ENCODE data around the gene TRMO. TPM values are rescaled to one million over a fixed set of nuclear protein-coding genes. Genes with fewer than 3 reads are reported as not detected.

TRMO gene
- total RNA-seq, 1 experiment from 2014 or later: 8.6 TPM

DNA sequence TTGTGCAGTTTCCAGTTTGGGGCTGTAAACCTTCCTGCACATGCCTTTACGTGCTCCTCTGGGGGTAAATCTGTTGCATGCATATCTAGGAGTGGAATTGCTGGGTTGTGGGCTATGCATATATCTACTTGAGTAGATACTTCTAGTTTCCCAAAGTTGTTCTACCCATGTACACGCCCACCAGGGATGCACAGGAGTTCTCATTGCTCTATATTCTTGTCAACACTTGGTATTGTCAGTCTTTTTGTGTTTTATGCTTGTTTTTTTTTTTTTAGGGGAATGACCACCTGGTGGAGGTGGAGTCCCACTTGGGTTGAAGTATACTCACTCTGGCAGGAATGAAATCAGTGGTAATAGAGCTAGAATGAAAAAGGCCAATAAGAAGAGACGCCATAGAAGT, 46.2 kb downstream of the TRMO start:
- no peak overlapping the region for H2AK5ac ChIP-seq (ENCODE audit: insufficient read length, low read length)
- H4K5ac ChIP-seq (ENCODE audit: insufficient read length, low read depth, low read length): no peak overlapping the region
- Mint-ChIP-seq H3K27me3 (ENCODE audit: low read depth) (peaks cover 51% of the 10 kb centered on the region), H3K9me3 (peaks cover 2 to 4% of the 10 kb centered on the region in 2 experiments; a peak in 2 of 5 replicates), H3K4me1 (peaks cover 8 to 9% of the 10 kb centered on the region in 2 experiments), H3K4me3 (no peak overlapping the region), H3K36me3 (ENCODE audit: insufficient read depth in 1 of 3, low read depth in 3 of 3) (no peaks in the 10 kb centered on the region; a peak in 1 of 7 replicates), H3K27ac (no peak overlapping the region)
- no peak overlapping the region for H3K23ac ChIP-seq (ENCODE audit: insufficient read length, low read depth, low read length)
- no peaks in the 10 kb centered on the region for H3K79me2 ChIP-seq (ENCODE audit: insufficient read depth, low read length)
- H3K23me2 ChIP-seq (ENCODE audit: insufficient read length, low read depth, low read length, poor library complexity, severe bottlenecking): no peaks in the 10 kb centered on the region
- WGBS (ENCODE audit: extremely low coverage, insufficient read length, low lambda C conversion rate): no CpG with 5 or more reads among the region's 3 CpGs
- no peak overlapping the region for H4K91ac ChIP-seq (ENCODE audit: insufficient read length, low read depth, low read length)
- H3T11ph ChIP-seq (ENCODE audit: low read length): no peak overlapping the region
- H3K4me1 ChIP-seq (ENCODE audit: insufficient read depth, low read length): no peaks in the 10 kb centered on the region; the same call in 1 of the 2 replicates
- H3K27me3 ChIP-seq (ENCODE audit: insufficient read depth, low read length): no peaks in the 10 kb centered on the region
- no peak for DNase-seq
- H3K18ac ChIP-seq (ENCODE audit: insufficient read length, low read depth, low read length): no peak overlapping the region
- H3K9ac ChIP-seq (ENCODE audit: extremely low read depth, insufficient read length, low read length): no peak overlapping the region
- H2BK12ac ChIP-seq (ENCODE audit: insufficient read length, low read depth, low read length): no peak overlapping the region
- H3K14ac ChIP-seq (ENCODE audit: insufficient read depth, low read length): no peak overlapping the region
- no peak overlapping the region for H3K27ac ChIP-seq (ENCODE audit: insufficient read length, low read depth, low read length)
- no peaks in the 10 kb centered on the region for H3K79me1 ChIP-seq (ENCODE audit: insufficient read depth, low read depth, low read length, poor library complexity, severe bottlenecking)
- H2BK5ac ChIP-seq (ENCODE audit: insufficient read length, low read length): no peak overlapping the region
- no peak overlapping the region for H3K56ac ChIP-seq (ENCODE audit: insufficient read length, low read depth, low read length)
- no peak overlapping the region for H3K4ac ChIP-seq (ENCODE audit: low read depth, low read length)
- no peaks in the 10 kb centered on the region for H3K9me3 ChIP-seq (ENCODE audit: control insufficient read depth, low read depth, low read length)
- H4K8ac ChIP-seq (replicated peaks; ENCODE audit: insufficient read length, low read depth, low read length): no peak overlapping the region
- no peak overlapping the region for H2BK15ac ChIP-seq (ENCODE audit: low read depth, low read length)
- H2AFZ ChIP-seq (ENCODE audit: low read length): no peak overlapping the region
- no peaks in the 10 kb centered on the region for H4K20me1 ChIP-seq (ENCODE audit: control insufficient read depth, insufficient read depth, insufficient read length)
- TF ChIP-seq, protein P1, sequence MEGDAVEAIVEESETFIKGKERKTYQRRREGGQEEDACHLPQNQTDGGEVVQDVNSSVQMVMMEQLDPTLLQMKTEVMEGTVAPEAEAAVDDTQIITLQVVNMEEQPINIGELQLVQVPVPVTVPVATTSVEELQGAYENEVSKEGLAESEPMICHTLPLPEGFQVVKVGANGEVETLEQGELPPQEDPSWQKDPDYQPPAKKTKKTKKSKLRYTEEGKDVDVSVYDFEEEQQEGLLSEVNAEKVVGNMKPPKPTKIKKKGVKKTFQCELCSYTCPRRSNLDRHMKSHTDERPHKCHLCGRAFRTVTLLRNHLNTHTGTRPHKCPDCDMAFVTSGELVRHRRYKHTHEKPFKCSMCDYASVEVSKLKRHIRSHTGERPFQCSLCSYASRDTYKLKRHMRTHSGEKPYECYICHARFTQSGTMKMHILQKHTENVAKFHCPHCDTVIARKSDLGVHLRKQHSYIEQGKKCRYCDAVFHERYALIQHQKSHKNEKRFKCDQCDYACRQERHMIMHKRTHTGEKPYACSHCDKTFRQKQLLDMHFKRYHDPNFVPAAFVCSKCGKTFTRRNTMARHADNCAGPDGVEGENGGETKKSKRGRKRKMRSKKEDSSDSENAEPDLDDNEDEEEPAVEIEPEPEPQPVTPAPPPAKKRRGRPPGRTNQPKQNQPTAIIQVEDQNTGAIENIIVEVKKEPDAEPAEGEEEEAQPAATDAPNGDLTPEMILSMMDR (conservative IDR thresholded peaks at IDR 0.05): no peak
- no peak overlapping the region for H2BK20ac ChIP-seq (ENCODE audit: low read depth, low read length, poor library complexity, severe bottlenecking)
- H3K4me2 ChIP-seq (ENCODE audit: insufficient read depth, insufficient read length, low read length): no peak overlapping the region
- H2BK120ac ChIP-seq (ENCODE audit: low read depth, low read length, poor library complexity, severe bottlenecking): no peak overlapping the region

Measured in H9 (cell line).